IMR-90 (cell line): ENCODE data around the gene DISP2. TPM values are rescaled to one million over a fixed set of nuclear protein-coding genes. Genes with fewer than 3 reads are reported as not detected.

Source experiments
- ATAC-seq: fragments of 200-7000 bp; cut with Tn5 transposase; 2 replicates; pipeline ENCODE4 v1.9.1; 2020; ENCODE audit warnings: low read depth, mild to moderate bottlenecking, moderate library complexity
- BruUV-seq: library from RNA; stranded (reverse); fragments of 400-500 nt; replicated peaks from 2 replicates; lab custom pipeline; 2021; lab: Mats Ljungman, UMichigan
- CTCF ChIA-PET: fragments of 300-600 bp; formaldehyde crosslinking; extraction: SDS; loops from one replicate; lab custom pipeline; 2021; ENCODE audit warnings: antibody characterized with exemption; lab: Yijun Ruan, JAX
- POLR2A ChIA-PET: fragments of 300-600 bp; sonication (Branson Sonifier 250); formaldehyde crosslinking; loops from one replicate; lab custom pipeline; 2022; ENCODE audit warnings: antibody characterized with exemption; ENCODE audit not compliant: unreplicated experiment; lab: Charles Lee
- DNase-seq: peaks from one replicate; pipeline ENCODE4 v3.0.0; 2013
- H2AFZ ChIP-seq: replicated peaks from 2 replicates; pipeline ENCODE3; 2013; ENCODE audit warnings: low read length, mild to moderate bottlenecking; ENCODE audit not compliant: poor library complexity
- H2AK5ac ChIP-seq: 2 replicates; pipeline ENCODE4 v1.6.1; 2013; ENCODE audit warnings: low read depth, low read length, inconsistent platforms
- H2AK9ac ChIP-seq: replicated peaks from 2 replicates; pipeline ENCODE3; 2013; ENCODE audit warnings: mild to moderate bottlenecking, low read depth, low read length, moderate library complexity; ENCODE audit not compliant: poor library complexity
- H2BK120ac ChIP-seq: 2 replicates; pipeline ENCODE4 v1.6.1; 2013; ENCODE audit warnings: low read depth, low read length, inconsistent platforms
- H2BK15ac ChIP-seq: 3 replicates; pipeline ENCODE4 v1.6.1; 2013; ENCODE audit warnings: low read depth, low read length, inconsistent platforms
- H2BK20ac ChIP-seq: 2 replicates; pipeline ENCODE4 v1.6.1; 2013; ENCODE audit warnings: low read depth, mild to moderate bottlenecking, inconsistent platforms, low read length, moderate library complexity
- H2BK5ac ChIP-seq: 2 replicates; pipeline ENCODE4 v1.6.1; 2013; ENCODE audit warnings: mild to moderate bottlenecking, low read depth, low read length, inconsistent platforms; ENCODE audit not compliant: poor library complexity, severe bottlenecking
- H3K14ac ChIP-seq: replicated peaks from 2 replicates; pipeline ENCODE4 v1.6.1; 2013; ENCODE audit warnings: low read depth, low read length, inconsistent platforms
- H3K18ac ChIP-seq: 2 replicates; pipeline ENCODE4 v1.6.1; 2013; ENCODE audit warnings: low read depth, low read length, control low read depth
- H3K23ac ChIP-seq: 2 replicates; pipeline ENCODE4 v1.6.1; 2013; ENCODE audit warnings: low read depth, low read length, inconsistent platforms
- H3K27ac ChIP-seq: 2 replicates; pipeline ENCODE4 v1.5.1; 2013; ENCODE audit warnings: mild to moderate bottlenecking, control low read depth, low read length; ENCODE audit not compliant: insufficient read depth
- H3K27me3 ChIP-seq: 2 replicates; pipeline ENCODE4 v1.6.1; 2013; ENCODE audit warnings: low read length; ENCODE audit not compliant: control insufficient read depth, insufficient read depth
- H3K36me3 ChIP-seq: 2 replicates; pipeline ENCODE4 v1.6.1; 2013; ENCODE audit warnings: low read length, mixed read lengths; ENCODE audit not compliant: control insufficient read depth, insufficient read depth
- H3K4ac ChIP-seq: 2 replicates; pipeline ENCODE4 v1.6.1; 2013; ENCODE audit warnings: low read depth, low read length, inconsistent platforms
- H3K4me1 ChIP-seq: 2 replicates; pipeline ENCODE4 v1.6.1; 2013; ENCODE audit warnings: low read length, mixed read lengths; ENCODE audit not compliant: control insufficient read depth, insufficient read depth
- H3K4me2 ChIP-seq: 2 replicates; pipeline ENCODE4 v1.6.1; 2013; ENCODE audit warnings: low read depth, mild to moderate bottlenecking, control low read depth, low read length, moderate library complexity
- H3K4me3 ChIP-seq: 2 replicates; pipeline ENCODE4 v1.5.1; 2013; ENCODE audit warnings: low read depth, mild to moderate bottlenecking, control low read depth, low read length, moderate library complexity; ENCODE audit not compliant: insufficient read depth
- H3K56ac ChIP-seq: 2 replicates; pipeline ENCODE4 v1.6.1; 2013; ENCODE audit warnings: low read length, inconsistent platforms; ENCODE audit not compliant: insufficient read depth; ENCODE audit errors: extremely low read depth
- H3K79me1 ChIP-seq, 2 experiments: 2 replicates each; pipeline ENCODE4 v1.6.1; 2013; ENCODE audit warnings: low read length in 2 of 2, inconsistent platforms in 1 of 2, low read depth in 1 of 2
- H3K9ac ChIP-seq: 2 replicates; pipeline ENCODE4 v1.6.1; 2013; ENCODE audit warnings: low read depth, low read length, control low read depth
- H3K9me1 ChIP-seq: 2 replicates; pipeline ENCODE4 v1.6.1; 2013; ENCODE audit warnings: low read length, inconsistent platforms; ENCODE audit not compliant: insufficient read depth
- H3K9me3 ChIP-seq: 2 replicates; pipeline ENCODE4 v1.6.1; 2013; ENCODE audit warnings: low read length; ENCODE audit not compliant: control insufficient read depth, insufficient read depth
- H4K20me1 ChIP-seq: 2 replicates; pipeline ENCODE4 v1.6.1; 2013; ENCODE audit warnings: low read length, inconsistent platforms; ENCODE audit not compliant: insufficient read depth
- H4K5ac ChIP-seq: 2 replicates; pipeline ENCODE4 v1.6.1; 2013; ENCODE audit warnings: mild to moderate bottlenecking, low read depth, low read length, control low read depth
- H4K8ac ChIP-seq, 2 experiments: 2 replicates each; pipeline ENCODE4 v1.6.1; 2013; ENCODE audit warnings: low read depth in 2 of 2, low read length in 2 of 2, control low read depth in 1 of 2, inconsistent platforms in 1 of 2
- H4K91ac ChIP-seq: 2 replicates; pipeline ENCODE4 v1.6.1; 2013; ENCODE audit warnings: low read depth, low read length, inconsistent platforms; ENCODE audit not compliant: insufficient read depth
- BHLHE40 ChIP-seq: fragments of 150-350 bp; IDR thresholded peaks from 2 replicates; pipeline ENCODE4 v1.6.1; 2016; ENCODE audit warnings: mild to moderate bottlenecking, low read depth, low read length
- CEBPB ChIP-seq: IDR thresholded peaks from 2 replicates; pipeline ENCODE4 v1.6.1; 2012; ENCODE audit warnings: low read depth, low read length, improper control_type of control experiment
- CHD1 ChIP-seq: IDR thresholded peaks from 2 replicates; pipeline ENCODE4 v1.6.1; 2012; ENCODE audit warnings: low read depth, low read length, improper control_type of control experiment
- CTCF ChIP-seq: conservative IDR thresholded peaks from 2 replicates; pipeline ENCODE4 v1.5.1; 2012; ENCODE audit warnings: mild to moderate bottlenecking, low read depth, low read length, improper control_type of control experiment
- ELK1 ChIP-seq: fragments of 150-350 bp; IDR thresholded peaks from 2 replicates; pipeline ENCODE4 v1.6.1; 2016; ENCODE audit warnings: low read depth, mild to moderate bottlenecking, low read length, moderate library complexity, borderline replicate concordance
- FOS ChIP-seq: fragments of 150-350 bp; IDR thresholded peaks from 2 replicates; pipeline ENCODE4 v1.6.1; 2016; ENCODE audit warnings: low read depth, low read length
- MAFK ChIP-seq: IDR thresholded peaks from 2 replicates; pipeline ENCODE4 v1.6.1; 2012; ENCODE audit warnings: low read depth, low read length, improper control_type of control experiment
- MAZ ChIP-seq: IDR thresholded peaks from 2 replicates; pipeline ENCODE4 v1.6.1; 2012; ENCODE audit warnings: low read depth, mild to moderate bottlenecking, low read length, improper control_type of control experiment, moderate library complexity, borderline replicate concordance
- MXI1 ChIP-seq: IDR thresholded peaks from 2 replicates; pipeline ENCODE4 v1.6.1; 2012; ENCODE audit warnings: low read depth, mild to moderate bottlenecking, low read length, moderate library complexity, borderline replicate concordance
- NFE2L2 ChIP-seq: fragments of 150-350 bp; IDR thresholded peaks from 2 replicates; pipeline ENCODE4 v1.6.1; 2016; ENCODE audit warnings: low read depth, mild to moderate bottlenecking, low read length
- POLR2A ChIP-seq: IDR thresholded peaks from 2 replicates; pipeline ENCODE4 v1.6.1; 2012; ENCODE audit warnings: mild to moderate bottlenecking, low read depth, low read length
- RAD21 ChIP-seq: IDR thresholded peaks from 2 replicates; pipeline ENCODE4 v1.6.1; 2012; ENCODE audit warnings: low read length, improper control_type of control experiment
- RCOR1 ChIP-seq: IDR thresholded peaks from 2 replicates; pipeline ENCODE4 v1.6.1; 2012; ENCODE audit warnings: mild to moderate bottlenecking, low read length, improper control_type of control experiment; ENCODE audit not compliant: insufficient replicate concordance
- RFX5 ChIP-seq: IDR thresholded peaks from 2 replicates; pipeline ENCODE4 v1.8.0; 2012; ENCODE audit warnings: low read depth, mild to moderate bottlenecking, low read length, moderate library complexity
- SMC3 ChIP-seq: fragments of 150-350 bp; IDR thresholded peaks from 2 replicates; pipeline ENCODE4 v1.6.1; 2016; ENCODE audit warnings: low read depth, mild to moderate bottlenecking, antibody characterized with exemption, low read length, moderate library complexity
- USF2 ChIP-seq: fragments of 150-350 bp; IDR thresholded peaks from 2 replicates; pipeline ENCODE4 v1.6.1; 2017; ENCODE audit warnings: mild to moderate bottlenecking, antibody characterized with exemption, low read length, low read depth
- WGBS, 2 experiments: methylation state at CpG; one replicate each; pipeline versions ENCODE4 v1.1.5 to v1.1.7; 2013; ENCODE audit warnings: missing lambda C conversion rate in 2 of 2; ENCODE audit not compliant: insufficient read length in 1 of 2; ENCODE audit errors: extremely low coverage in 2 of 2; 5-methylcytosine and 5-hydroxymethylcytosine counted together
- dilution Hi-C: fragments of 300-500 bp; cut with HindIII; formaldehyde crosslinking; loops from one replicate; pipeline ENCODE4 v1.14.3; 2018; ENCODE audit warnings: low sequenced_read_pairs; ENCODE audit not compliant: unreplicated experiment
- in situ Hi-C: fragments of 300-500 bp; cut with MboI; formaldehyde crosslinking; loops from 3 replicates; pipeline ENCODE4 v1.14.3; 2019; ENCODE audit warnings: low sequenced_read_pairs, inconsistent platforms, mixed read lengths
- intact Hi-C: fragments of 100-400 bp; cut with micrococcal nuclease; formaldehyde crosslinking; loops from 2 replicates; pipeline ENCODE4 v1.10.0; 2022
- polyA plus RNA-seq, 3 experiments: library from polyadenylated mRNA; depleted of rRNA; stranded (reverse); fragments of >200 nt; gene quantifications; 2 replicates each; pipeline ENCODE4 v1.2.3, GENCODE V29; 2012; ENCODE audit warnings: low replicate concordance in 1 of 3
- total RNA-seq: library from RNA; depleted of rRNA; stranded (reverse); fragments of >200 nt; gene quantifications from 2 replicates; pipeline ENCODE4 v1.2.3, GENCODE V29; 2012

The DISP2 gene
- total and polyA plus RNA-seq, 2 of the 4 experiments (the other 2 are of a cell fraction): 0.34 to 0.36 TPM

- intact Hi-C loops: no loop called here
- peaks cover 0 to 7% of the 10 kb centered on the region in 2 experiments; a peak in 2 of 4 replicates for H3K79me1 ChIP-seq
- no TSS peak for BruUV-seq
- TF ChIP-seq CEBPB: no peak
- TF ChIP-seq MAZ: no peak
- TF ChIP-seq SMC3: no peak
- no peak for TF ChIP-seq BHLHE40
- no peak for TF ChIP-seq RCOR1
- no peak for TF ChIP-seq CHD1
- TF ChIP-seq POLR2A: no peak
- no peak for TF ChIP-seq ELK1
- no peak for TF ChIP-seq USF2
- no peak for TF ChIP-seq FOS
- no peak for TF ChIP-seq MAFK
- no peak for TF ChIP-seq RAD21
- TF ChIP-seq RFX5: no peak
- no peak for TF ChIP-seq MXI1
- TF ChIP-seq NFE2L2: no peak
- no peak for TF ChIP-seq CTCF
- peaks cover 54% of the 10 kb centered on the region for H3K36me3 ChIP-seq
- H3K18ac ChIP-seq: no peak overlapping the region
- no peak overlapping the region for H3K14ac ChIP-seq
- H2BK15ac ChIP-seq: no peak overlapping the region
- H3K56ac ChIP-seq: no peak overlapping the region
- no peak overlapping the region for H2BK5ac ChIP-seq
- H4K5ac ChIP-seq: no peak overlapping the region
- H2BK20ac ChIP-seq: no peak overlapping the region
- peak overlapping the region; percentile 42 for H2AK9ac ChIP-seq
- no peaks in the 10 kb centered on the region for H3K9me1 ChIP-seq
- dilution Hi-C loops: no loop called here
- no peak overlapping the region for H3K4ac ChIP-seq
- H2AK5ac ChIP-seq: no peak overlapping the region
- no peak overlapping the region for H3K4me2 ChIP-seq
- H4K8ac ChIP-seq: no peak overlapping the region
- no peaks in the 10 kb centered on the region for H3K9me3 ChIP-seq
- WGBS, 2 experiments: 98% methylated on average over 6 of the region's 14 CpGs; no CpG with 5 or more reads in 1 of the 2 experiments
- H3K23ac ChIP-seq: no peak overlapping the region
- no peak overlapping the region for H3K27ac ChIP-seq
- ChIA-PET CTCF (no interaction called here), POLR2A (interaction anchor here (0.5 kb wide), 1 partner anchor 29 kb away, joined by 5 read pairs; no protein-coding TSS in a partner anchor)
- H4K91ac ChIP-seq: no peak overlapping the region
- in situ Hi-C loops: no loop called here
- H2BK120ac ChIP-seq: no peak overlapping the region
- DNase-seq (no peak), ATAC-seq (no peak)
- H4K20me1 ChIP-seq: no peaks in the 10 kb centered on the region
- H3K9ac ChIP-seq: no peak overlapping the region
- no peak overlapping the region for H3K4me3 ChIP-seq
- H2AFZ ChIP-seq: no peak overlapping the region
- no peaks in the 10 kb centered on the region for H3K27me3 ChIP-seq
- no peaks in the 10 kb centered on the region for H3K4me1 ChIP-seq
Measured at GRCh38 chr15:40416056-40416455, 58.0 kb downstream of the DISP2 start.
